HG02588 (cell line): ENCODE measurements around the gene SDC1.
A peak's percentile ranks its signal among the peaks of the same experiment; 100 is the strongest.

Experiments used
- ATAC-seq: cut with Tn5 transposase; IDR thresholded peaks from one replicate; pipeline ENCODE4 v1.9.1; 2021; ENCODE audit warnings: mild to moderate bottlenecking, moderate library complexity; ENCODE audit not compliant: unreplicated experiment

Gene SDC1

GRCh38 chr2:20229322-20230113 lies 4.6 kb upstream of the SDC1 start:
- ATAC-seq: no peak

- no peak for ATAC-seq
Observed at GRCh38 chr2:20227894-20228505, 3.1 kb upstream of the SDC1 start.

- no peak for ATAC-seq
Observed at GRCh38 chr2:20226152-20226545, 1.2 kb upstream of the SDC1 start.

GRCh38 chr2:20225294-20226151 lies 593 bp upstream of the SDC1 start:
- ATAC-seq: peak; percentile 56

- ATAC-seq: peak; percentile 23
Observed at GRCh38 chr2:20224164-20224715, 690 bp downstream of the SDC1 start.

GRCh38 chr2:20223407-20224163 lies 1.3 kb downstream of the SDC1 start:
- peak; percentile 17 for ATAC-seq

- ATAC-seq: no peak
Observed at GRCh38 chr2:20222769-20223406, 2.0 kb downstream of the SDC1 start.

GRCh38 chr2:20222014-20222768 lies 2.7 kb downstream of the SDC1 start:
- ATAC-seq: no peak

GRCh38 chr2:20221555-20221973 lies 3.4 kb downstream of the SDC1 start:
- no peak for ATAC-seq

- no peak for ATAC-seq
Observed at GRCh38 chr2:20220806-20221554, 4.0 kb downstream of the SDC1 start.

GRCh38 chr2:20219763-20220380 lies 5.1 kb downstream of the SDC1 start:
- no peak for ATAC-seq

GRCh38 chr2:20218331-20219320 lies 6.3 kb downstream of the SDC1 start:
- no peak for ATAC-seq

- no peak for ATAC-seq
Observed at GRCh38 chr2:20217041-20217970, 7.6 kb downstream of the SDC1 start.

GRCh38 chr2:20216130-20217025 lies 8.6 kb downstream of the SDC1 start:
- ATAC-seq: no peak
